MCF 10A (cell line): ENCODE data around the gene EIPR1. TPM values are rescaled to one million over a fixed set of nuclear protein-coding genes. Genes with fewer than 3 reads are reported as not detected.

Experiments used
- BruUV-seq: library from RNA; stranded (reverse); fragments of 400-500 nt; replicated peaks from 2 replicates; lab custom pipeline; 2021; lab: Mats Ljungman, UMichigan
- CTCF ChIA-PET: fragments of 300-600 bp; sonication (Branson Sonifier 250); formaldehyde crosslinking; extraction: SDS; loops from one replicate; lab custom pipeline; 2021; ENCODE audit warnings: antibody characterized with exemption, inconsistent platforms; lab: Yijun Ruan, JAX
- POLR2A ChIA-PET: fragments of 300-600, 350-650 bp; sonication (Branson Sonifier 250); formaldehyde crosslinking; extraction: SDS; loops from one replicate; lab custom pipeline; 2020; ENCODE audit warnings: antibody characterized with exemption, inconsistent platforms; lab: Yijun Ruan, JAX
- DNase-seq: peaks from one replicate; pipeline ENCODE4 v3.0.0-alpha.2; 2018; ENCODE audit not compliant: unreplicated experiment
- H3K27ac Mint-ChIP-seq: one replicate; pipeline ENCODE4 v1.8.0; 2022; ENCODE audit warnings: mild to moderate bottlenecking, low read depth, mixed read lengths; ENCODE audit not compliant: unreplicated experiment
- H3K27me3 Mint-ChIP-seq: one replicate; pipeline ENCODE4 v1.8.0; 2022; ENCODE audit warnings: mixed read lengths; ENCODE audit not compliant: insufficient read depth, unreplicated experiment
- H3K36me3 Mint-ChIP-seq: one replicate; pipeline ENCODE4 v1.8.0; 2022; ENCODE audit warnings: mild to moderate bottlenecking, moderate library complexity, mixed read lengths; ENCODE audit not compliant: insufficient read depth, unreplicated experiment
- H3K4me1 Mint-ChIP-seq: one replicate; pipeline ENCODE4 v1.8.0; 2022; ENCODE audit warnings: mixed read lengths; ENCODE audit not compliant: insufficient read depth, unreplicated experiment
- H3K4me3 Mint-ChIP-seq: one replicate; pipeline ENCODE4 v1.8.0; 2022; ENCODE audit warnings: mild to moderate bottlenecking, moderate library complexity, mixed read lengths; ENCODE audit not compliant: unreplicated experiment
- H3K9me3 Mint-ChIP-seq: one replicate; pipeline ENCODE4 v1.8.0; 2022; ENCODE audit warnings: mixed read lengths; ENCODE audit not compliant: unreplicated experiment
- CTCF ChIP-seq: fragments of 200-600 bp; IDR thresholded peaks from one replicate; pipeline ENCODE4 v1.8.0; 2022; ENCODE audit warnings: antibody characterized with exemption, mild to moderate bottlenecking; ENCODE audit not compliant: unreplicated experiment
- intact Hi-C: fragments of 100-400 bp; cut with micrococcal nuclease; formaldehyde crosslinking; loops from 2 replicates; pipeline ENCODE4 v1.14.1; 2022
- total RNA-seq: library from RNA; stranded (reverse); gene quantifications from 2 replicates; pipeline ENCODE4 v1.2.3, GENCODE V29; 2022

Gene EIPR1
- total RNA-seq, 1 experiment from 2014 or later, result 49.0 TPM

- TF ChIP-seq CTCF, result no peak
- Mint-ChIP-seq H3K36me3 (peaks cover 56% of the 10 kb centered on the region), H3K9me3 (peaks cover 9% of the 10 kb centered on the region), H3K4me1 (no peaks in the 10 kb centered on the region), H3K27ac (no peak overlapping the region), H3K27me3 (no peaks in the 10 kb centered on the region), H3K4me3 (no peak overlapping the region)
- intact Hi-C loops, result no loop called here
- CTCF ChIA-PET, result interaction anchor here (0.5 to 1.5 kb wide), 2 partner anchors 32 to 197 kb away, joined by 3 to 5 read pairs; no protein-coding TSS in a partner anchor
- BruUV-seq, result no TSS peak
- POLR2A ChIA-PET, result no interaction called here
- no peak for DNase-seq
Observed at GRCh38 chr2:3392216-3392615, 14.6 kb upstream of the EIPR1 start.

GRCh38 chr2:3390041-3390440 lies 12.4 kb upstream of the EIPR1 start:
- Mint-ChIP-seq H3K27ac (peak overlapping the region; percentile 49), H3K9me3 (no peaks in the 10 kb centered on the region), H3K4me1 (no peaks in the 10 kb centered on the region), H3K27me3 (no peaks in the 10 kb centered on the region), H3K36me3 (peaks cover 45% of the 10 kb centered on the region), H3K4me3 (no peak overlapping the region)
- BruUV-seq, result TSS peak; percentile 1
- no peak for TF ChIP-seq CTCF
- DNase-seq, result no peak
- CTCF ChIA-PET, result no interaction called here
- POLR2A ChIA-PET, result no interaction called here
- intact Hi-C loops, result no loop called here

- Mint-ChIP-seq H3K9me3 (no peaks in the 10 kb centered on the region), H3K27ac (peak overlapping the region; percentile 49), H3K27me3 (no peaks in the 10 kb centered on the region), H3K4me3 (no peak overlapping the region), H3K36me3 (peaks cover 39% of the 10 kb centered on the region), H3K4me1 (no peaks in the 10 kb centered on the region)
- intact Hi-C loops, result no loop called here
- ChIA-PET CTCF (no interaction called here), POLR2A (no interaction called here)
- no peak for DNase-seq
- no peak for TF ChIP-seq CTCF
- BruUV-seq, result no TSS peak
Observed at GRCh38 chr2:3389193-3389592, 11.6 kb upstream of the EIPR1 start.

- Mint-ChIP-seq H3K27me3 (no peaks in the 10 kb centered on the region), H3K4me1 (no peaks in the 10 kb centered on the region), H3K36me3 (peaks cover 47% of the 10 kb centered on the region), H3K27ac (no peak overlapping the region), H3K4me3 (no peak overlapping the region), H3K9me3 (no peaks in the 10 kb centered on the region)
- CTCF ChIA-PET, result interaction anchor here (0.7 to 1.2 kb wide), 2 partner anchors 9 to 35 kb away, joined by 4 read pairs; partner anchors contain the start of gene TRAPPC12
- DNase-seq, result no peak
- intact Hi-C loops, result no loop called here
- no peak for TF ChIP-seq CTCF
- POLR2A ChIA-PET, result no interaction called here
- BruUV-seq, result no TSS peak
Observed at GRCh38 chr2:3388412-3388738, 10.8 kb upstream of the EIPR1 start.
